Endothelial cell of umbilical vein (primary cell): ENCODE measurements around the gene B3GNT9. TPM values are rescaled to one million over a fixed set of nuclear protein-coding genes. Genes with fewer than 3 reads are reported as not detected.

Source experiments
- BruUV-seq: library from RNA; stranded (reverse); fragments of 400-500 nt; replicated peaks from 2 replicates; lab custom pipeline; 2021; lab: Mats Ljungman, UMichigan
- CTCF ChIA-PET: fragments of 300-600, 350-600 bp; sonication (Branson Sonifier 250); formaldehyde crosslinking; loops from one replicate; lab custom pipeline; 2021; ENCODE audit warnings: antibody characterized with exemption, inconsistent platforms; lab: Charles Lee
- POLR2A ChIA-PET: fragments of 300-600, 350-600 bp; sonication (Branson Sonifier 250); formaldehyde crosslinking; loops from one replicate; lab custom pipeline; 2021; ENCODE audit warnings: antibody characterized with exemption, inconsistent platforms; lab: Charles Lee
- DNase-seq: peaks from one replicate; pipeline ENCODE4 v3.0.0-alpha.2; 2011; ENCODE audit warnings: low read depth, low spot score
- FAIRE-seq: peaks from 2 replicates; lab custom pipeline; 2011; peaks lifted over from hg19 to GRCh38; lab: Jason Lieb, UNC
- H2AFZ ChIP-seq: 2 replicates; pipeline ENCODE4 v1.6.0; 2012; ENCODE audit warnings: low read depth, low read length, control low read depth, inconsistent platforms
- H3K27ac ChIP-seq: 2 replicates; pipeline ENCODE4 v1.5.1; 2011; ENCODE audit warnings: low read depth, mild to moderate bottlenecking, control low read depth, low read length, moderate library complexity; ENCODE audit not compliant: insufficient read depth
- H3K27me3 ChIP-seq, 2 experiments: 2 replicates each; pipeline versions ENCODE4 v1.6.0 to v1.6.1; 2011; ENCODE audit warnings: low read length in 2 of 2, mixed read lengths in 1 of 2; ENCODE audit not compliant: control insufficient read depth in 2 of 2, insufficient read depth in 2 of 2
- H3K36me3 ChIP-seq, 2 experiments: 2 replicates in 1 of 2; 3 replicates in 1 of 2; pipeline ENCODE4 v1.5.1; 2011; ENCODE audit warnings: low read length in 2 of 2, mild to moderate bottlenecking in 1 of 2, moderate library complexity in 1 of 2; ENCODE audit not compliant: control insufficient read depth in 2 of 2, insufficient read depth in 2 of 2; ENCODE audit errors: extremely low read depth in 1 of 2
- H3K4me1 ChIP-seq: 3 replicates; pipeline ENCODE4 v1.5.1; 2011; ENCODE audit warnings: mild to moderate bottlenecking, low read length; ENCODE audit not compliant: control insufficient read depth, insufficient read depth; ENCODE audit errors: extremely low read depth
- H3K4me2 ChIP-seq: 2 replicates; pipeline ENCODE4 v1.6.1; 2011; ENCODE audit warnings: low read length, control low read depth, mixed read lengths; ENCODE audit not compliant: insufficient read depth
- H3K4me3 ChIP-seq, 3 experiments: fragments of 200-600 bp in 1 of 3; sonication (generic), shearing (Covaris generic) in 1 of 3; replicated peaks in 1 of 3; 2 replicates each; pipeline ENCODE4 v1.5.1; 2011 to 2016; ENCODE audit warnings: control low read depth in 3 of 3, low read length in 3 of 3, mild to moderate bottlenecking in 2 of 3, inconsistent platforms in 1 of 3, low read depth in 1 of 3, moderate library complexity in 1 of 3; ENCODE audit not compliant: insufficient read depth in 1 of 3
- H3K79me2 ChIP-seq: 2 replicates; pipeline ENCODE4 v1.6.0; 2012; ENCODE audit warnings: low read length, inconsistent platforms; ENCODE audit not compliant: control insufficient read depth, insufficient read depth
- H3K9ac ChIP-seq: replicated peaks from 2 replicates; pipeline ENCODE3; 2011; ENCODE audit warnings: low read length, control low read depth; ENCODE audit not compliant: insufficient read depth; ENCODE audit errors: extremely low read depth
- H3K9me1 ChIP-seq: replicated peaks from 3 replicates; pipeline ENCODE4 v1.6.0; 2011; ENCODE audit warnings: mild to moderate bottlenecking, low read length; ENCODE audit not compliant: control insufficient read depth, insufficient read depth; ENCODE audit errors: extremely low read depth
- H3K9me3 ChIP-seq: replicated peaks from 2 replicates; pipeline ENCODE4 v1.5.1; 2012; ENCODE audit warnings: low read length, inconsistent platforms; ENCODE audit not compliant: control insufficient read depth, insufficient read depth
- H4K20me1 ChIP-seq: replicated peaks from 2 replicates; pipeline ENCODE3; 2011; ENCODE audit warnings: mild to moderate bottlenecking, low read length; ENCODE audit not compliant: control insufficient read depth, insufficient read depth; ENCODE audit errors: extremely low read depth
- CTCF ChIP-seq, 2 donors: IDR thresholded peaks; 1 replicate in 1 of 2; 2 replicates in 1 of 2; pipeline ENCODE4 v1.5.1; 2011; ENCODE audit warnings: low read length in 2 of 2, mild to moderate bottlenecking in 2 of 2, moderate library complexity in 2 of 2, control low read depth in 1 of 2, inconsistent platforms in 1 of 2, low read depth in 1 of 2; ENCODE audit not compliant: insufficient read depth in 1 of 2; ENCODE audit errors: extremely low read depth in 1 of 2
- EZH2 ChIP-seq: IDR thresholded peaks from 2 replicates; pipeline ENCODE4 v1.6.1; 2012; ENCODE audit warnings: borderline replicate concordance, low read depth, mild to moderate bottlenecking, moderate library complexity, low read length, inconsistent platforms; ENCODE audit not compliant: severe bottlenecking
- FOS ChIP-seq: IDR thresholded peaks from 2 replicates; pipeline ENCODE4 v1.6.1; 2011; ENCODE audit warnings: mild to moderate bottlenecking, low read length, moderate library complexity, borderline replicate concordance; ENCODE audit not compliant: insufficient read depth
- GATA2 ChIP-seq: IDR thresholded peaks from 2 replicates; pipeline ENCODE4 v1.7.0; 2011; ENCODE audit warnings: low read depth, mild to moderate bottlenecking, moderate library complexity, mixed read lengths, low read length; ENCODE audit not compliant: insufficient read length, insufficient read depth
- JUN ChIP-seq: IDR thresholded peaks from 2 replicates; pipeline ENCODE4 v1.6.1; 2011; ENCODE audit warnings: borderline replicate concordance, low read depth; ENCODE audit not compliant: insufficient read length, insufficient read depth
- MYC ChIP-seq: IDR thresholded peaks from one replicate; pipeline ENCODE4 v1.6.1; 2011; ENCODE audit warnings: mild to moderate bottlenecking, low read depth, low read length
- POLR2A ChIP-seq: IDR thresholded peaks from 2 replicates; pipeline ENCODE4 v1.6.1; 2012; ENCODE audit warnings: low read depth, mild to moderate bottlenecking, control low read depth, low read length
- POLR2AphosphoS5 ChIP-seq: IDR thresholded peaks from 2 replicates; pipeline ENCODE4 v1.6.1; 2012; ENCODE audit warnings: low read depth, mild to moderate bottlenecking, control low read depth, low read length, moderate library complexity; ENCODE audit not compliant: insufficient read depth
- dilution Hi-C: fragments of 300-500 bp; cut with MboI; formaldehyde crosslinking; loops from one replicate; pipeline ENCODE4 v1.15.0; 2019; ENCODE audit warnings: low sequenced_read_pairs; ENCODE audit not compliant: extremely low pct_ligation_motif_present
- intact Hi-C: fragments of 100-400 bp; cut with micrococcal nuclease; formaldehyde crosslinking; loops from one replicate; pipeline ENCODE4 v1.10.0; 2022
- polyA plus RNA-seq, 4 experiments: library from polyadenylated mRNA; depleted of rRNA in 3 of 4; stranded (reverse) in 3 of 4; unstranded in 1 of 4; fragments of >200 nt; gene quantifications; 2 replicates each; pipeline versions ENCODE4 v1.2.1 to v1.2.3, GENCODE V29; 2011 to 2012; ENCODE audit warnings: missing spikeins in 1 of 4
- total RNA-seq: library from RNA; stranded (reverse); gene quantifications from 2 replicates; pipeline ENCODE4 v1.2.3, GENCODE V29; 2021
- TF ChIP-seq, protein P1 (sequence below): IDR thresholded peaks from 2 replicates; pipeline ENCODE4 v1.6.1; 2011; ENCODE audit not compliant: insufficient read depth, insufficient read length

Gene B3GNT9
- total and polyA plus RNA-seq, 2 donors (not counting 3 experiments of a cell fraction or from before 2014, with no cell fraction given): 4.0 to 6.4 TPM

DNA sequence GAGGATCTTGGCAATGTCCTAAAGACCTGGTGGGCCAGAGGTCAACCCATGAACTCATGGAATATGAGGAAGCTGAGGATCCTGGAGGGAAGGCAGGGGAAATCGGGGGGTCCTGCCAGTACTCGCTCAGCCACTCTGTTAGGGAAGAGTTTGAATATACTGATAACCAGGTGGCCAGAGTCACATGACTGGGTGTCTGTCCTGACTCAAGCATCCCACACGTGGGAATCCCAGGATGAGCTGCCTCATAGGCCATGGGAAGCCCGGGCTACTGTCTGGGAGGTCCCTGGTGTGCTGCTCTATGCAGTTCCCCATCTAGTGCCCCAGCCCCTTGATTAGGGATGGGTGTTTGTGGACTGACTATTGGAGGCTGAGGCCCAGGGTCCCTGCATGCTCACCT, 37.5 kb upstream of the B3GNT9 start:
- dilution Hi-C loops: no loop called here
- FAIRE-seq: no peak
- Histone ChIP-seq H3K27ac (no peak overlapping the region), H3K9ac (no peak overlapping the region), H3K79me2 (peaks cover 13% of the 10 kb centered on the region), H3K4me3 (no peak overlapping the region), H2AFZ (no peak overlapping the region), H3K4me1 (peaks cover 36% of the 10 kb centered on the region), H3K27me3 (no peaks in the 10 kb centered on the region), H3K4me2 (no peak overlapping the region), H3K9me3 (no peaks in the 10 kb centered on the region), H3K9me1 (no peaks in the 10 kb centered on the region), H3K36me3 (no peaks in the 10 kb centered on the region), H4K20me1 (no peaks in the 10 kb centered on the region)
- intact Hi-C loops: no loop called here
- ChIA-PET POLR2A (no interaction called here), CTCF (interaction anchor here (0.7 to 3.5 kb wide), 4 partner anchors 10 to 234 kb away, joined by 3 to 15 read pairs (median 7); partner anchors contain the start of gene ELMO3)
- no TSS peak for BruUV-seq
- TF ChIP-seq FOS: no peak
- no peak for TF ChIP-seq JUN
- no peak for TF ChIP-seq POLR2A
- no peak for TF ChIP-seq MYC
- TF ChIP-seq, protein P1, sequence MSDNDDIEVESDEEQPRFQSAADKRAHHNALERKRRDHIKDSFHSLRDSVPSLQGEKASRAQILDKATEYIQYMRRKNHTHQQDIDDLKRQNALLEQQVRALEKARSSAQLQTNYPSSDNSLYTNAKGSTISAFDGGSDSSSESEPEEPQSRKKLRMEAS: no peak
- no peak for TF ChIP-seq POLR2AphosphoS5
- TF ChIP-seq GATA2: no peak
- no peak for DNase-seq

DNA sequence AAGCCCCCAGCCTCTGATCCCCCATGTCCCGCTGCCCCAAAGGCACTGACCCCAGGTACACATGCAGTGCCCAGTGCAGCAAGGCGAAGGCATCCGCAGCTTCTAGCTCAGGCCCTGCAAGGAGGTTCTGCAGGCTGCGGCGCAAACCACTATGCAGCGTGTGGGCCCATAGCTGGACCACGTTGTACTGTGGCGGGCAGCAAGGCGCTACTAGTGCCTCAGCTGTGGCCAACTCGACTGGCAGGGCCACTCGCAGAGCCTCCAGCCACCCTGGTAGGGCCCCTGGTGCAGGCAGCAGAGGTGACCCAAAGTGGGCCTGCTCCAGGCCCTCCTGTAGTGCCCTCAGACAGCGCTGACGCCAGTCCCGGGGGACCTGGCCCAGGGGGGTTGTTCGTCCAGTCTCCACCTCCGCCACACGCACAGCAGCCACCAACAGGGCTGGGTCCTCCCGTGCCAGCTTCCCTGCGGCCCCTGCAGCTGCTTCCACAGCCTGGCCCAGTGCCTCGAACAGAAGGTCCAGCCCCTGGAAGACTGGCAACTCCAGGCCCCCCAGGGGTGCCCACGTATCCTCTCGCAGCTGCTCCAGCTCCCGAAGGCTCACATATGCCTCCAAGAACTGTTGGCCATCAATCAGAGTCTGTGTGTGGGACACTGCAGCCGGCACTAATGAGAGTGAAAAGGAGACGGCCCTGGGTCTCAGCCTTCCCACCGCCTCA, 36.5 kb upstream of the B3GNT9 start:
- ChIA-PET CTCF (interaction anchor here (1.0 to 2.8 kb wide), 3 partner anchors 10 to 219 kb away, joined by 3 to 11 read pairs (median 5); no protein-coding TSS in a partner anchor), POLR2A (no interaction called here)
- peaks cover 40% of the 10 kb centered on the region for H3K4me1 ChIP-seq

More for the DNA sequence above, 36.5 kb upstream of the B3GNT9 start:
- H3K4me3 ChIP-seq: no peak overlapping the region
- no peak overlapping the region for H3K27ac ChIP-seq
- TF ChIP-seq EZH2 (no peak), JUN (no peak), POLR2A (no peak), MYC (no peak), POLR2AphosphoS5 (no peak), CTCF (IDR thresholded peaks at IDR 0.05; ENCODE audit: extremely low read depth in 1 of 2, insufficient read depth in 1 of 2, low read depth in 1 of 2, low read length in 2 of 2) (no peak), GATA2 (no peak), FOS (no peak)
- TF ChIP-seq, protein P1: no peak
- intact Hi-C loops: no loop called here
- no TSS peak for BruUV-seq
- no peaks in the 10 kb centered on the region for H3K36me3 ChIP-seq
- peaks cover 13% of the 10 kb centered on the region for H3K79me2 ChIP-seq
- H4K20me1 ChIP-seq: no peaks in the 10 kb centered on the region
- H3K27me3 ChIP-seq: no peaks in the 10 kb centered on the region
- dilution Hi-C loops: no loop called here
- H3K4me2 ChIP-seq: no peak overlapping the region
- no peaks in the 10 kb centered on the region for H3K9me3 ChIP-seq
- H3K9ac ChIP-seq: no peak overlapping the region
- H3K9me1 ChIP-seq: no peaks in the 10 kb centered on the region
- no peak for DNase-seq
- no peak overlapping the region for H2AFZ ChIP-seq
- FAIRE-seq: no peak
